SK-N-MC (cell line): ENCODE data around the gene ZNF576.
A peak's percentile ranks its signal among the peaks of the same experiment; 100 is the strongest.
"Not testable (repeated sequence)": the region's sequence is repeated elsewhere in the genome, so short reads cannot be mapped to it uniquely, and the experiment has no call there.

Source experiments
- DNase-seq: peaks from one replicate; pipeline ENCODE4 v3.0.0-alpha.2; 2011; ENCODE audit warnings: low read depth, low spot score
- H3K27ac ChIP-seq: fragments of 200-600 bp; sonication (generic); 2 replicates; pipeline ENCODE4 v1.5.1; 2016; ENCODE audit warnings: mixed run types
- H3K36me3 ChIP-seq: fragments of 200-600 bp; sonication (generic); 2 replicates; pipeline ENCODE4 v1.6.1; 2017; ENCODE audit warnings: antibody characterized with exemption, low read length, mixed read lengths; ENCODE audit not compliant: insufficient read depth
- H3K4me3 ChIP-seq: fragments of 200-600 bp; sonication (generic); 2 replicates; pipeline ENCODE4 v1.5.1; 2016
- H3K9ac ChIP-seq: fragments of 200-600 bp; sonication (generic); 2 replicates; pipeline ENCODE4 v1.8.0; 2017; ENCODE audit warnings: mixed run types, mixed read lengths; ENCODE audit not compliant: insufficient read length
- H3K9me3 ChIP-seq: fragments of 200-600 bp; sonication (generic); 2 replicates; pipeline ENCODE4 v1.6.1; 2017; ENCODE audit warnings: low read depth, mild to moderate bottlenecking, antibody characterized with exemption, low read length, moderate library complexity, mixed read lengths
- EZH2 ChIP-seq: fragments of 200-600 bp; sonication (generic); IDR thresholded peaks from one replicate; pipeline ENCODE4 v1.6.1; 2017; ENCODE audit warnings: antibody characterized with exemption
- FOXP2 ChIP-seq: optimal IDR thresholded peaks from 2 replicates; pipeline ENCODE3; 2011; ENCODE audit warnings: mild to moderate bottlenecking, moderate library complexity; ENCODE audit not compliant: insufficient read depth; ENCODE audit errors: extremely low read length, control extremely low read depth
- POLR2AphosphoS5 ChIP-seq: IDR thresholded peaks from 2 replicates; pipeline ENCODE4 v1.6.1; 2012; ENCODE audit warnings: mild to moderate bottlenecking, low read depth, low read length, borderline replicate concordance

Gene ZNF576

GRCh38 chr19:43594710-43595604 lies 1.4 kb upstream of the ZNF576 start:
- peaks cover 9% of the 10 kb centered on the region for H3K36me3 ChIP-seq
- H3K27ac ChIP-seq = no peak overlapping the region
- TF ChIP-seq EZH2 (no peak), FOXP2 (no peak), POLR2AphosphoS5 (no peak)
- no peak for DNase-seq
- peak overlapping the region; percentile 85 for H3K4me3 ChIP-seq
- H3K9ac ChIP-seq = peak overlapping the region; percentile 91
- H3K9me3 ChIP-seq = no peaks in the 10 kb centered on the region

GRCh38 chr19:43595605-43595998 lies 793 bp upstream of the ZNF576 start:
- TF ChIP-seq FOXP2 (no peak), POLR2AphosphoS5 (no peak), EZH2 (no peak)
- Histone ChIP-seq H3K9me3 (no peaks in the 10 kb centered on the region), H3K27ac (no peak overlapping the region), H3K9ac (peak overlapping the region; percentile 91), H3K36me3 (peaks cover 13% of the 10 kb centered on the region), H3K4me3 (peak overlapping the region; percentile 85)
- no peak for DNase-seq

- TF ChIP-seq FOXP2 = no peak
- H3K4me3 ChIP-seq = peak overlapping the region; percentile 85
- peak overlapping the region; percentile 99 for H3K27ac ChIP-seq
- no peak for DNase-seq
- peak overlapping the region; percentile 92 for H3K9ac ChIP-seq
- peaks cover 18% of the 10 kb centered on the region for H3K36me3 ChIP-seq
- H3K9me3 ChIP-seq = no peaks in the 10 kb centered on the region
These were observed 557 bp downstream of the ZNF576 start for GRCh38 chr19:43596842-43597461.

GRCh38 chr19:43597876-43598275 lies 1.5 kb downstream of the ZNF576 start:
- no peak overlapping the region for H3K27ac ChIP-seq
- no peak for TF ChIP-seq POLR2AphosphoS5
- TF ChIP-seq FOXP2 = no peak
- TF ChIP-seq EZH2 = no peak
- peak overlapping the region; percentile 85 for H3K4me3 ChIP-seq
- no peaks in the 10 kb centered on the region for H3K9me3 ChIP-seq
- DNase-seq = no peak
- H3K36me3 ChIP-seq = peaks cover 18% of the 10 kb centered on the region
- H3K9ac ChIP-seq = peak overlapping the region; percentile 92

GRCh38 chr19:43598445-43599240 lies 2.2 kb downstream of the ZNF576 start:
- no peak for DNase-seq
- Histone ChIP-seq H3K27ac (no peak overlapping the region), H3K9ac (no peak overlapping the region), H3K36me3 (peaks cover 18% of the 10 kb centered on the region), H3K4me3 (no peak overlapping the region), H3K9me3 (no peaks in the 10 kb centered on the region)
- TF ChIP-seq POLR2AphosphoS5 = no peak
- no peak for TF ChIP-seq EZH2
- no peak for TF ChIP-seq FOXP2

GRCh38 chr19:43599635-43600295 lies 3.4 kb downstream of the ZNF576 start:
- no peak for DNase-seq
- TF ChIP-seq EZH2 = no peak
- no peak for TF ChIP-seq FOXP2
- TF ChIP-seq POLR2AphosphoS5 = no peak
- H3K4me3 ChIP-seq = no peak overlapping the region
- H3K27ac ChIP-seq = no peak overlapping the region
- H3K9ac ChIP-seq = no peak overlapping the region
- H3K36me3 ChIP-seq = peaks cover 18% of the 10 kb centered on the region
- H3K9me3 ChIP-seq = no peaks in the 10 kb centered on the region

- peaks cover 18% of the 10 kb centered on the region for H3K36me3 ChIP-seq
- not testable (repeated sequence) for H3K4me3 ChIP-seq, H3K27ac ChIP-seq, H3K9ac ChIP-seq, DNase-seq, H3K9me3 ChIP-seq
These were observed 3.9 kb downstream of the ZNF576 start for GRCh38 chr19:43600326-43600725.
